ENCODE results near the gene SPAG16. TPM values are rescaled to one million over a fixed set of nuclear protein-coding genes. Genes with fewer than 3 reads are reported as not detected.

The SPAG16 gene
- total RNA-seq, 1 experiment from 2014 or later: 30.0 TPM

DNA sequence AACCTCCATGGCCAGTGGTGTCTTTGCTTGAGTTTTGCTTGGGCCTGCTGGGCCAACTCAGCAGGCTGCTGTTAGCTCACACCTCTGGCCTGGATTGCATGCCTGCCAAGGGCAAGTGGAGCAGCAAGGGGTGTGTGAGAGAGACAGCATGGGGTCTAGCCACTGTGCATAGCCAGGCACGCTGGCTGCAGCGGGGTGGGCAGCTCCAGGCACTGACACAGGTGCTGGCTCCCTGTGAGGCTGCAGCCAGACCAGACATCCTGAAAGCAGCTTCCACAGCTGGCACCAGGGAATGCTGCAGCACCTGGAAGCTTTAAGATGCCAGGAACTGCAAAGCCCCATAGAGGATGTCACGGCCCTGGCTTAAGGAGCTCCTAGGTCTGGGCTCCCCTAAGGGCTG, 750.2 kb downstream of the SPAG16 start:
- no peaks in the 10 kb centered on the region for H3K36me3 ChIP-seq (ENCODE audit: low read depth)
- H3K9me3 ChIP-seq (ENCODE audit: insufficient read depth, low read depth): no peaks in the 10 kb centered on the region
- H2AFZ ChIP-seq: no peak overlapping the region
- H3K4me3 ChIP-seq: no peak overlapping the region
- no peaks in the 10 kb centered on the region for H3K4me1 ChIP-seq (replicated peaks; ENCODE audit: insufficient read depth)
- intact Hi-C loops (cut with micrococcal nuclease; ENCODE audit: unreplicated experiment): no loop called here
- BruUV-seq (replicated peaks): no TSS peak
- no peaks in the 10 kb centered on the region for H4K20me1 ChIP-seq (ENCODE audit: insufficient read depth)
- H3K27ac ChIP-seq: no peak overlapping the region
- POLR2A ChIA-PET (ENCODE audit: unreplicated experiment): no interaction called here
- no peak for DNase-seq
- no peaks in the 10 kb centered on the region for H3K27me3 ChIP-seq (ENCODE audit: insufficient read depth, low read depth)
- no peaks in the 10 kb centered on the region for H3F3A ChIP-seq (ENCODE audit: insufficient read depth, low read depth)
- TF ChIP-seq, protein P1, sequence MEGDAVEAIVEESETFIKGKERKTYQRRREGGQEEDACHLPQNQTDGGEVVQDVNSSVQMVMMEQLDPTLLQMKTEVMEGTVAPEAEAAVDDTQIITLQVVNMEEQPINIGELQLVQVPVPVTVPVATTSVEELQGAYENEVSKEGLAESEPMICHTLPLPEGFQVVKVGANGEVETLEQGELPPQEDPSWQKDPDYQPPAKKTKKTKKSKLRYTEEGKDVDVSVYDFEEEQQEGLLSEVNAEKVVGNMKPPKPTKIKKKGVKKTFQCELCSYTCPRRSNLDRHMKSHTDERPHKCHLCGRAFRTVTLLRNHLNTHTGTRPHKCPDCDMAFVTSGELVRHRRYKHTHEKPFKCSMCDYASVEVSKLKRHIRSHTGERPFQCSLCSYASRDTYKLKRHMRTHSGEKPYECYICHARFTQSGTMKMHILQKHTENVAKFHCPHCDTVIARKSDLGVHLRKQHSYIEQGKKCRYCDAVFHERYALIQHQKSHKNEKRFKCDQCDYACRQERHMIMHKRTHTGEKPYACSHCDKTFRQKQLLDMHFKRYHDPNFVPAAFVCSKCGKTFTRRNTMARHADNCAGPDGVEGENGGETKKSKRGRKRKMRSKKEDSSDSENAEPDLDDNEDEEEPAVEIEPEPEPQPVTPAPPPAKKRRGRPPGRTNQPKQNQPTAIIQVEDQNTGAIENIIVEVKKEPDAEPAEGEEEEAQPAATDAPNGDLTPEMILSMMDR (conservative IDR thresholded peaks at IDR 0.05): no peak
- no peak for TF ChIP-seq EZH2 (IDR thresholded peaks at IDR 0.05; ENCODE audit: low read depth)
- H3K4me2 ChIP-seq: no peak overlapping the region
- CTCF ChIA-PET: no interaction called here
- no peaks in the 10 kb centered on the region for H3K79me2 ChIP-seq (ENCODE audit: low read depth)
- H3K9me2 ChIP-seq (ENCODE audit: insufficient read depth): no peaks in the 10 kb centered on the region; the same call in 1 of the 2 replicates

DNA sequence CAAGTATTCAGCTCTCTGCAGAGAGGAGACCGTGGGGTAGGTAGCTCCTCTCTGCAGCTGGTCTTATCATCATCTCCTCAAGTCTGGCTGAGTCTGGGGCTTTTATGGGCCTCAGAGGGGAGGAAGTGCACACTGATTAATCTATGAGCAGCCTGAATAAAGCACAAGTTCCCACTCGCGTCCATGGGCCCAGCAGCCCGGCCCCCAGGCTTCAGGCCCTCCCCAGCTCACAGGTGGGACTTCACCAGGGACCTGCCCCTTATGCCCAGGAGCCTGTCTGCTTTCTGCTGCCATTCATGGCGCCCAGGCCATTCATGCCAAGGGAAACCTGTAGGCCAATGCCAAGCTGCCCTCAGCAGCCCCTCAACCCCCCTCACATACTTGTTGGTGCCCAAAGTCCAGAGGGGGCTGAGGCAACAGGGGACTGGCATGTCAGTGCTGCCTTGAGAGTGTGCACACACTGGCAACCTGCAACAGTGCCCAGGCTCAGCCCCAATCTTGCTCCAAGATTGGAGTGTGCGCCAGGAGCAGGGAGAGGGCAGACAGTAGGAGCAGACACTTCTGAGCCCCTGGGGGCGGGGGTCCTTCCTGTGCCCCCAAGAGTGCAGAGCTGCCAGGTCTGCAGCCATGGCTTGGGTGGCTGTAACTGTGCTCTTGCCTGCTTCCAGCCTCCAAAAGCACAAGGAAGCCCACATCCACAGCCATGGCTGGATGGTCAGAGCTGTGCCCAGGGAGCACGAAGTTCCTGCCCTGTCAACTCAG, 751.0 kb downstream of the SPAG16 start:
- H3K27ac ChIP-seq: no peak overlapping the region
- no peak overlapping the region for H2AFZ ChIP-seq
- H3K9me3 ChIP-seq (ENCODE audit: insufficient read depth, low read depth): no peaks in the 10 kb centered on the region
- no TSS peak for BruUV-seq (replicated peaks)
- no peaks in the 10 kb centered on the region for H4K20me1 ChIP-seq (ENCODE audit: insufficient read depth)
- no peaks in the 10 kb centered on the region; the same call in 1 of the 2 replicates for H3K9me2 ChIP-seq (ENCODE audit: insufficient read depth)
- intact Hi-C loops (cut with micrococcal nuclease; ENCODE audit: unreplicated experiment): no loop called here
- H3K36me3 ChIP-seq (ENCODE audit: low read depth): no peaks in the 10 kb centered on the region
- H3K79me2 ChIP-seq (ENCODE audit: low read depth): no peaks in the 10 kb centered on the region
- POLR2A ChIA-PET (ENCODE audit: unreplicated experiment): no interaction called here
- no peaks in the 10 kb centered on the region for H3K4me1 ChIP-seq (replicated peaks; ENCODE audit: insufficient read depth)
- TF ChIP-seq, protein P1 (conservative IDR thresholded peaks at IDR 0.05): no peak
- TF ChIP-seq EZH2 (IDR thresholded peaks at IDR 0.05; ENCODE audit: low read depth): no peak
- no peaks in the 10 kb centered on the region for H3F3A ChIP-seq (ENCODE audit: insufficient read depth, low read depth)
- no peaks in the 10 kb centered on the region for H3K27me3 ChIP-seq (ENCODE audit: insufficient read depth, low read depth)
- H3K4me2 ChIP-seq: no peak overlapping the region
- DNase-seq: no peak
- CTCF ChIA-PET: no interaction called here
- H3K4me3 ChIP-seq: no peak overlapping the region

DNA sequence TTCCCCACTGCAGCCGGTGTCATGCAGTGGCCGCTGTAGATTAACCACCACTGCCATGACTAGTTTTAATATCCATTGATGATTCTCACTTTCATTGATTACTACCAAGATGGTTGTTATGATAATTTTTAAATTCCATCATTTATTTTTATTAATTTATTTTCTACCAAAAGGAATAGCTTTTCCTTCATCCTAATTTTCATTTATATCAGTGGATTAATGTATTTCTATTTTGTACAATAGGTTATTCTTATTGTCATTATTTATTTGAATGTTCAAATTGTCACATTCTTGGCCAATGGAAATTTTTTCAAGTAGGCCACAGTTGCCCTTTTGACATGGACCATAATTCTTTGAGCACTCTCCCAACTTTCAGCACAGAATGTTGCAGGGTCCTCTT, 751.7 kb downstream of the SPAG16 start:
- no peaks in the 10 kb centered on the region for H4K20me1 ChIP-seq (ENCODE audit: insufficient read depth)
- no peaks in the 10 kb centered on the region for H3F3A ChIP-seq (ENCODE audit: insufficient read depth, low read depth)
- no peaks in the 10 kb centered on the region for H3K79me2 ChIP-seq (ENCODE audit: low read depth)
- H3K27me3 ChIP-seq (ENCODE audit: insufficient read depth, low read depth): no peaks in the 10 kb centered on the region
- BruUV-seq (replicated peaks): no TSS peak
- DNase-seq: no peak
- no peak overlapping the region for H3K4me2 ChIP-seq
- H3K9me3 ChIP-seq (ENCODE audit: insufficient read depth, low read depth): no peaks in the 10 kb centered on the region
- TF ChIP-seq, protein P1 (conservative IDR thresholded peaks at IDR 0.05): no peak
- TF ChIP-seq EZH2 (IDR thresholded peaks at IDR 0.05; ENCODE audit: low read depth): no peak
- intact Hi-C loops (cut with micrococcal nuclease; ENCODE audit: unreplicated experiment): no loop called here
- H3K4me1 ChIP-seq (replicated peaks; ENCODE audit: insufficient read depth): no peaks in the 10 kb centered on the region
- CTCF ChIA-PET: no interaction called here
- H3K9me2 ChIP-seq (ENCODE audit: insufficient read depth): no peaks in the 10 kb centered on the region; the same call in 1 of the 2 replicates
- H3K36me3 ChIP-seq (ENCODE audit: low read depth): no peaks in the 10 kb centered on the region
- no peak overlapping the region for H2AFZ ChIP-seq
- POLR2A ChIA-PET (ENCODE audit: unreplicated experiment): interaction anchor here (0.6 kb wide), 1 partner anchor 188 kb away, joined by 3 read pairs; no protein-coding TSS in a partner anchor
- H3K27ac ChIP-seq: no peak overlapping the region
- H3K4me3 ChIP-seq: no peak overlapping the region

All from PC-9 (cell line).